H9 (cell line): ENCODE measurements around the gene CFAP161. TPM values are rescaled to one million over a fixed set of nuclear protein-coding genes. Genes with fewer than 3 reads are reported as not detected.
"Not testable (repeated sequence)": the region's sequence is repeated elsewhere in the genome, so short reads cannot be mapped to it uniquely, and the experiment has no call there.

ENCODE experiments used
- DNase-seq: peaks from one replicate; pipeline ENCODE4 v3.0.0-alpha.2; 2017
- H2AFZ ChIP-seq: one replicate; pipeline ENCODE4 v1.6.1; 2013; ENCODE audit warnings: mild to moderate bottlenecking, low read length, control low read depth, moderate library complexity
- H2AK5ac ChIP-seq: 2 replicates; pipeline ENCODE4 v1.6.1; 2013; ENCODE audit warnings: low read length, control low read depth, mixed read lengths; ENCODE audit not compliant: insufficient read length
- H2BK120ac ChIP-seq: one replicate; pipeline ENCODE4 v1.6.1; 2013; ENCODE audit warnings: low read depth, mild to moderate bottlenecking, low read length, control low read depth, inconsistent platforms; ENCODE audit not compliant: poor library complexity, severe bottlenecking
- H2BK12ac ChIP-seq: 2 replicates; pipeline ENCODE4 v1.6.1; 2013; ENCODE audit warnings: low read length, control low read depth, mixed read lengths, low read depth; ENCODE audit not compliant: insufficient read length
- H2BK15ac ChIP-seq: 2 replicates; pipeline ENCODE4 v1.6.1; 2013; ENCODE audit warnings: low read depth, low read length, control low read depth
- H2BK20ac ChIP-seq: one replicate; pipeline ENCODE4 v1.6.1; 2013; ENCODE audit warnings: low read depth, mild to moderate bottlenecking, low read length, control low read depth, inconsistent platforms; ENCODE audit not compliant: poor library complexity, severe bottlenecking
- H2BK5ac ChIP-seq: 2 replicates; pipeline ENCODE4 v1.6.1; 2013; ENCODE audit warnings: low read length, control low read depth, mixed read lengths; ENCODE audit not compliant: insufficient read length
- H3K14ac ChIP-seq: 2 replicates; pipeline ENCODE4 v1.6.1; 2013; ENCODE audit warnings: low read length, control low read depth; ENCODE audit not compliant: insufficient read depth
- H3K18ac ChIP-seq: 2 replicates; pipeline ENCODE4 v1.6.1; 2013; ENCODE audit warnings: low read depth, mild to moderate bottlenecking, mixed read lengths, low read length, control low read depth; ENCODE audit not compliant: insufficient read length
- H3K23ac ChIP-seq: 2 replicates; pipeline ENCODE4 v1.6.1; 2013; ENCODE audit warnings: low read length, control low read depth, mixed read lengths, low read depth; ENCODE audit not compliant: insufficient read length
- H3K23me2 ChIP-seq: 2 replicates; pipeline ENCODE4 v1.6.1; 2013; ENCODE audit warnings: low read depth, mild to moderate bottlenecking, mixed read lengths, low read length, control low read depth; ENCODE audit not compliant: insufficient read length, poor library complexity, severe bottlenecking
- H3K27ac ChIP-seq: 2 replicates; pipeline ENCODE4 v1.5.1; 2013; ENCODE audit warnings: low read length, control low read depth, mixed read lengths, low read depth; ENCODE audit not compliant: insufficient read length
- H3K27me3 ChIP-seq: 2 replicates; pipeline ENCODE4 v1.6.1; 2013; ENCODE audit warnings: low read length, control low read depth, inconsistent platforms; ENCODE audit not compliant: insufficient read depth
- H3K4ac ChIP-seq: 2 replicates; pipeline ENCODE4 v1.6.1; 2013; ENCODE audit warnings: low read depth, mild to moderate bottlenecking, control low read depth, inconsistent platforms, low read length, moderate library complexity
- H3K4me1 ChIP-seq: 2 replicates; pipeline ENCODE4 v1.6.1; 2013; ENCODE audit warnings: low read length, control low read depth, inconsistent platforms; ENCODE audit not compliant: insufficient read depth
- H3K4me2 ChIP-seq: 2 replicates; pipeline ENCODE4 v1.6.1; 2013; ENCODE audit warnings: low read length, control low read depth, mixed read lengths; ENCODE audit not compliant: insufficient read length, insufficient read depth
- H3K56ac ChIP-seq: 2 replicates; pipeline ENCODE4 v1.6.1; 2013; ENCODE audit warnings: low read depth, mild to moderate bottlenecking, mixed read lengths, low read length, control low read depth; ENCODE audit not compliant: insufficient read length
- H3K79me1 ChIP-seq: 2 replicates; pipeline ENCODE4 v1.6.1; 2013; ENCODE audit warnings: low read depth, mild to moderate bottlenecking, moderate library complexity, low read length, control low read depth, inconsistent platforms; ENCODE audit not compliant: insufficient read depth, poor library complexity, severe bottlenecking
- H3K79me2 ChIP-seq: 2 replicates; pipeline ENCODE4 v1.6.1; 2013; ENCODE audit warnings: low read length, control low read depth, inconsistent platforms; ENCODE audit not compliant: insufficient read depth
- H3K9ac ChIP-seq: 2 replicates; pipeline ENCODE4 v1.6.1; 2013; ENCODE audit warnings: low read length, control low read depth, mixed read lengths; ENCODE audit not compliant: insufficient read length; ENCODE audit errors: extremely low read depth
- H3K9me3 ChIP-seq: one replicate; pipeline ENCODE4 v1.6.1; 2013; ENCODE audit warnings: low read depth, low read length, inconsistent platforms; ENCODE audit not compliant: control insufficient read depth
- H3T11ph ChIP-seq: one replicate; pipeline ENCODE4 v1.6.1; 2013; ENCODE audit warnings: mild to moderate bottlenecking, low read length, control low read depth, inconsistent platforms
- H4K20me1 ChIP-seq: one replicate; pipeline ENCODE4 v1.6.1; 2013; ENCODE audit not compliant: control insufficient read depth, insufficient read length, insufficient read depth
- H4K5ac ChIP-seq: 2 replicates; pipeline ENCODE4 v1.6.1; 2013; ENCODE audit warnings: low read depth, mild to moderate bottlenecking, mixed read lengths, low read length, control low read depth; ENCODE audit not compliant: insufficient read length
- H4K8ac ChIP-seq: replicated peaks from 2 replicates; pipeline ENCODE4 v1.6.1; 2013; ENCODE audit warnings: low read length, control low read depth, mixed read lengths, low read depth; ENCODE audit not compliant: insufficient read length
- H4K91ac ChIP-seq: 2 replicates; pipeline ENCODE4 v1.6.1; 2013; ENCODE audit warnings: low read depth, mild to moderate bottlenecking, moderate library complexity, mixed read lengths, low read length, control low read depth; ENCODE audit not compliant: insufficient read length
- H3K27ac Mint-ChIP-seq, 3 experiments: 2 replicates in 2 of 3; 3 replicates in 1 of 3; pipeline ENCODE4 v1.8.0; 2020 to 2021; ENCODE audit warnings: mixed read lengths in 3 of 3, mild to moderate bottlenecking in 1 of 3, moderate library complexity in 1 of 3
- H3K27me3 Mint-ChIP-seq: 2 replicates; pipeline ENCODE4 v1.8.0; 2021; ENCODE audit warnings: low read depth, mild to moderate bottlenecking, moderate library complexity, mixed read lengths
- H3K36me3 Mint-ChIP-seq, 3 experiments: 2 replicates in 2 of 3; 3 replicates in 1 of 3; pipeline ENCODE4 v1.8.0; 2020 to 2021; ENCODE audit warnings: low read depth in 3 of 3, mixed read lengths in 3 of 3; ENCODE audit not compliant: insufficient read depth in 1 of 3
- H3K4me1 Mint-ChIP-seq, 2 experiments: 2 replicates each; pipeline ENCODE4 v1.8.0; 2020; ENCODE audit warnings: mixed read lengths in 2 of 2
- H3K4me3 Mint-ChIP-seq, 2 experiments: 2 replicates in 1 of 2; 3 replicates in 1 of 2; pipeline ENCODE4 v1.8.0; 2020 to 2021; ENCODE audit warnings: mild to moderate bottlenecking in 2 of 2, mixed read lengths in 2 of 2, moderate library complexity in 1 of 2
- H3K9me3 Mint-ChIP-seq, 2 experiments: 2 replicates in 1 of 2; 3 replicates in 1 of 2; pipeline ENCODE4 v1.8.0; 2020; ENCODE audit warnings: mild to moderate bottlenecking in 2 of 2, mixed read lengths in 2 of 2, moderate library complexity in 1 of 2
- WGBS: extraction: QIAGEN DNeasy Blood & Tissue Kit; methylation state at CpG from one replicate; pipeline ENCODE4 v1.1.7; 2013; ENCODE audit warnings: missing lambda C conversion rate, low lambda C conversion rate, mixed read lengths; ENCODE audit not compliant: insufficient read length; ENCODE audit errors: extremely low coverage; 5-methylcytosine and 5-hydroxymethylcytosine counted together
- total RNA-seq: library from RNA; stranded (reverse); gene quantifications from 2 replicates; pipeline ENCODE4 v1.2.1, GENCODE V29; 2021
- TF ChIP-seq, protein P1 (sequence below): fragments of 200-600 bp; sonication (generic); conservative IDR thresholded peaks from 3 replicates; pipeline ENCODE4 v1.8.0; 2021; ENCODE audit warnings: antibody characterized with exemption, mild to moderate bottlenecking

The CFAP161 gene
- total RNA-seq, 1 experiment from 2014 or later: 0.24 TPM

DNA sequence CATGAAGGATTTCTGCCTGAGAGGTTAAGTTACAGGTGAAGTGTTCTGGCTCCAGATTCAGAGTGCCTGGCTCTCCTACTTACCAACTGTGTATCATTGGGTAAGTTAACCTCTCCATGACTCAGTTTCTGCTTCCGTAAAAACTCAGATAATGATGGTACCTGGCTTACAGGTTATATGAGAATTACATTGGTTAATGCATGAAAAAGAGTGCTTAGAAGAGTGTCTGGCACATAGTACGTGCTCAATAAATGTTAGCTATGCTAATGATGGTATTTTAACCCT lies 23.8 kb downstream of the CFAP161 start:
- Histone ChIP-seq H2BK120ac (no peak overlapping the region), H4K8ac (no peak overlapping the region), H2BK15ac (no peak overlapping the region), H2BK20ac (no peak overlapping the region), H3K79me1 (no peaks in the 10 kb centered on the region), H4K91ac (no peak overlapping the region), H2BK12ac (no peak overlapping the region), H2AK5ac (no peak overlapping the region), H3K4ac (no peak overlapping the region), H3K79me2 (no peaks in the 10 kb centered on the region), H4K20me1 (no peaks in the 10 kb centered on the region), H3K27ac (no peak overlapping the region), H3K18ac (no peak overlapping the region), H3T11ph (no peak overlapping the region), H3K9me3 (no peaks in the 10 kb centered on the region), H2BK5ac (no peak overlapping the region), H3K23me2 (no peaks in the 10 kb centered on the region), H3K23ac (no peak overlapping the region), H3K14ac (no peak overlapping the region), H3K4me2 (no peak overlapping the region), H3K4me1 (no peaks in the 10 kb centered on the region), H3K27me3 (no peaks in the 10 kb centered on the region), H4K5ac (no peak overlapping the region), H2AFZ (no peak overlapping the region), H3K56ac (no peak overlapping the region), H3K9ac (no peak overlapping the region)
- WGBS: no CpG with 5 or more reads among the region's 2 CpGs
- H3K9me3 Mint-ChIP-seq: no peaks in the 10 kb centered on the region
- H3K4me1 Mint-ChIP-seq: no peaks in the 10 kb centered on the region
- no peak overlapping the region for H3K4me3 Mint-ChIP-seq
- H3K36me3 Mint-ChIP-seq: no peaks in the 10 kb centered on the region; a peak in 1 of 7 replicates
- peaks cover 23% of the 10 kb centered on the region for H3K27me3 Mint-ChIP-seq
- DNase-seq: no peak
- TF ChIP-seq, protein P1, sequence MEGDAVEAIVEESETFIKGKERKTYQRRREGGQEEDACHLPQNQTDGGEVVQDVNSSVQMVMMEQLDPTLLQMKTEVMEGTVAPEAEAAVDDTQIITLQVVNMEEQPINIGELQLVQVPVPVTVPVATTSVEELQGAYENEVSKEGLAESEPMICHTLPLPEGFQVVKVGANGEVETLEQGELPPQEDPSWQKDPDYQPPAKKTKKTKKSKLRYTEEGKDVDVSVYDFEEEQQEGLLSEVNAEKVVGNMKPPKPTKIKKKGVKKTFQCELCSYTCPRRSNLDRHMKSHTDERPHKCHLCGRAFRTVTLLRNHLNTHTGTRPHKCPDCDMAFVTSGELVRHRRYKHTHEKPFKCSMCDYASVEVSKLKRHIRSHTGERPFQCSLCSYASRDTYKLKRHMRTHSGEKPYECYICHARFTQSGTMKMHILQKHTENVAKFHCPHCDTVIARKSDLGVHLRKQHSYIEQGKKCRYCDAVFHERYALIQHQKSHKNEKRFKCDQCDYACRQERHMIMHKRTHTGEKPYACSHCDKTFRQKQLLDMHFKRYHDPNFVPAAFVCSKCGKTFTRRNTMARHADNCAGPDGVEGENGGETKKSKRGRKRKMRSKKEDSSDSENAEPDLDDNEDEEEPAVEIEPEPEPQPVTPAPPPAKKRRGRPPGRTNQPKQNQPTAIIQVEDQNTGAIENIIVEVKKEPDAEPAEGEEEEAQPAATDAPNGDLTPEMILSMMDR: no peak
- no peak overlapping the region for H3K27ac Mint-ChIP-seq

DNA sequence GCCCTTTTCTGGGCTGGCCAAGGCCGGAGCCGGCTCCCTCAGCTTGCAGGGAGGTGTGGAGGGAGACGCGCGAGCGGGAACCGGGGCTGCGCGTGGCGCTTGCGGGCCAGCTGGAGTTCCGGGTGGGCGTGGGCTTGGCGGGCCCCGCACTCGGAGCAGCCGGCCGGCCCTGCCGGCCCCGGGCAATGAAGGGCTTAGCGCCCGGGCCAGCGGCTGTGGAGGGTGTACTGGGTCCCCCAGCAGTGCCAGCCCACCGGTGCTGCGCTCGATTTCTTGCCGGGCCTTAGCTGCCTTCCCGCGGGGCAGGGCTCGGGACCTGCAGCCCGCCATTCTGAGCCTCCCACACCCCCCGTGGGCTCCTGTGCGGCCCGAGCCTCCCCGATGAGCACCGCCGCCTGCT lies 24.5 kb downstream of the CFAP161 start:
- H3K36me3 Mint-ChIP-seq, H3K14ac ChIP-seq, H3K27ac ChIP-seq, H4K20me1 ChIP-seq, H2AFZ ChIP-seq, H3K79me1 ChIP-seq, H2AK5ac ChIP-seq, H3K56ac ChIP-seq, H3K23ac ChIP-seq, H3K79me2 ChIP-seq, H2BK5ac ChIP-seq, DNase-seq, H3K27me3 ChIP-seq, H4K8ac ChIP-seq, H4K5ac ChIP-seq, H3K4me1 ChIP-seq, H3K27ac Mint-ChIP-seq, H3K4me1 Mint-ChIP-seq, H3K4me3 Mint-ChIP-seq, H2BK20ac ChIP-seq, H3T11ph ChIP-seq, H4K91ac ChIP-seq, H3K9ac ChIP-seq, H3K9me3 ChIP-seq, H3K18ac ChIP-seq, H3K4ac ChIP-seq, H3K9me3 Mint-ChIP-seq, H2BK15ac ChIP-seq, H2BK120ac ChIP-seq, H3K23me2 ChIP-seq, H3K4me2 ChIP-seq, H2BK12ac ChIP-seq: not testable (repeated sequence)
- WGBS: no CpG with 5 or more reads among the region's 37 CpGs
- peaks cover 23% of the 10 kb centered on the region for H3K27me3 Mint-ChIP-seq
